GM10847 (cell line): ENCODE data around the gene CTNNA3.

Source experiments
- POLR2A ChIP-seq: IDR thresholded peaks from 2 replicates; pipeline ENCODE4 v1.6.1; 2011; ENCODE audit not compliant: insufficient read length; ENCODE audit errors: extremely low read depth

CTNNA3 gene

GRCh38 chr10:67257427-67258144 is 438.4 kb downstream of the CTNNA3 start:
- no peak for TF ChIP-seq POLR2A

- no peak for TF ChIP-seq POLR2A
These were observed 439.0 kb downstream of the CTNNA3 start for GRCh38 chr10:67257018-67257417.

GRCh38 chr10:67250686-67251085 is 445.3 kb downstream of the CTNNA3 start:
- no peak for TF ChIP-seq POLR2A

- no peak for TF ChIP-seq POLR2A
These were observed 449.9 kb downstream of the CTNNA3 start for GRCh38 chr10:67246066-67246555.

GRCh38 chr10:67242528-67242927 is 453.5 kb downstream of the CTNNA3 start:
- no peak for TF ChIP-seq POLR2A

- TF ChIP-seq POLR2A = no peak
These were observed 454.5 kb downstream of the CTNNA3 start for GRCh38 chr10:67241451-67241850.

GRCh38 chr10:67239864-67240497 is 456.0 kb downstream of the CTNNA3 start:
- no peak for TF ChIP-seq POLR2A

GRCh38 chr10:67225226-67225625 is 470.8 kb downstream of the CTNNA3 start:
- no peak for TF ChIP-seq POLR2A

GRCh38 chr10:67224553-67224952 is 471.4 kb downstream of the CTNNA3 start:
- no peak for TF ChIP-seq POLR2A

GRCh38 chr10:67222934-67223333 is 473.1 kb downstream of the CTNNA3 start:
- no peak for TF ChIP-seq POLR2A

GRCh38 chr10:67221939-67222494 is 474.0 kb downstream of the CTNNA3 start:
- TF ChIP-seq POLR2A = no peak

- TF ChIP-seq POLR2A = no peak
These were observed 484.3 kb downstream of the CTNNA3 start for GRCh38 chr10:67211680-67212079.

- no peak for TF ChIP-seq POLR2A
These were observed 495.0 kb downstream of the CTNNA3 start for GRCh38 chr10:67200913-67201564.

- no peak for TF ChIP-seq POLR2A
These were observed 520.6 kb downstream of the CTNNA3 start for GRCh38 chr10:67175354-67175753.

GRCh38 chr10:67173787-67174186 is 522.2 kb downstream of the CTNNA3 start:
- TF ChIP-seq POLR2A = no peak

GRCh38 chr10:67171970-67172369 is 524.0 kb downstream of the CTNNA3 start:
- no peak for TF ChIP-seq POLR2A
